ENCODE results near the gene GLI3.

DNA sequence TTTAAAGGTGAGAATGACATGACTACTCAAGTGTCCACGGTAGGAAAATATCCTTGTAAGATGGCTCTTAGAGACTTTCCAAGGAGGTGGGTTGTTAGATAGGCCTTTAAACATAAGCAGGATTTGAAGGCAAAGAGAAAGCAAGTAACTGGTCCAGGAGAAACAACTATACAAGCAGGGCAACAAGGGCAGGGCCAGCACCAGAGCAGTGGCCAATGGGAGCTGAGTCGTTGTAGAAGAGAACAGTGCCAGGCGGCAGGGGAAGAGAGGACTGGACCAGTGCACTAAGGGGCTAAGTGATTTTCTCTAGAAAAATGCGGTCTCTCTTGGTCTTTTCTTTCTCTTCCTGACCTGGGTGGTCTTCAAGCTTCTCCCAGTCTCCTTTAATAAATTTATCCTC, 94.9 kb downstream of the GLI3 start:
- no peak for TF ChIP-seq ZNF274 (IDR thresholded peaks at IDR 0.05; ENCODE audit: low read length)
- no peak for TF ChIP-seq ZNF274 (tag by site-specific recombination; IDR thresholded peaks at IDR 0.05; ENCODE audit: borderline replicate concordance)
- TF ChIP-seq, protein P1, sequence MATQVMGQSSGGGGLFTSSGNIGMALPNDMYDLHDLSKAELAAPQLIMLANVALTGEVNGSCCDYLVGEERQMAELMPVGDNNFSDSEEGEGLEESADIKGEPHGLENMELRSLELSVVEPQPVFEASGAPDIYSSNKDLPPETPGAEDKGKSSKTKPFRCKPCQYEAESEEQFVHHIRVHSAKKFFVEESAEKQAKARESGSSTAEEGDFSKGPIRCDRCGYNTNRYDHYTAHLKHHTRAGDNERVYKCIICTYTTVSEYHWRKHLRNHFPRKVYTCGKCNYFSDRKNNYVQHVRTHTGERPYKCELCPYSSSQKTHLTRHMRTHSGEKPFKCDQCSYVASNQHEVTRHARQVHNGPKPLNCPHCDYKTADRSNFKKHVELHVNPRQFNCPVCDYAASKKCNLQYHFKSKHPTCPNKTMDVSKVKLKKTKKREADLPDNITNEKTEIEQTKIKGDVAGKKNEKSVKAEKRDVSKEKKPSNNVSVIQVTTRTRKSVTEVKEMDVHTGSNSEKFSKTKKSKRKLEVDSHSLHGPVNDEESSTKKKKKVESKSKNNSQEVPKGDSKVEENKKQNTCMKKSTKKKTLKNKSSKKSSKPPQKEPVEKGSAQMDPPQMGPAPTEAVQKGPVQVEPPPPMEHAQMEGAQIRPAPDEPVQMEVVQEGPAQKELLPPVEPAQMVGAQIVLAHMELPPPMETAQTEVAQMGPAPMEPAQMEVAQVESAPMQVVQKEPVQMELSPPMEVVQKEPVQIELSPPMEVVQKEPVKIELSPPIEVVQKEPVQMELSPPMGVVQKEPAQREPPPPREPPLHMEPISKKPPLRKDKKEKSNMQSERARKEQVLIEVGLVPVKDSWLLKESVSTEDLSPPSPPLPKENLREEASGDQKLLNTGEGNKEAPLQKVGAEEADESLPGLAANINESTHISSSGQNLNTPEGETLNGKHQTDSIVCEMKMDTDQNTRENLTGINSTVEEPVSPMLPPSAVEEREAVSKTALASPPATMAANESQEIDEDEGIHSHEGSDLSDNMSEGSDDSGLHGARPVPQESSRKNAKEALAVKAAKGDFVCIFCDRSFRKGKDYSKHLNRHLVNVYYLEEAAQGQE (tag by site-specific recombination; IDR thresholded peaks at IDR 0.05), result no peak
- no peak for TF ChIP-seq ZNF292 (tag by site-specific recombination; IDR thresholded peaks at IDR 0.05; ENCODE audit: borderline replicate concordance, low read depth)
- TF ChIP-seq, protein P2, sequence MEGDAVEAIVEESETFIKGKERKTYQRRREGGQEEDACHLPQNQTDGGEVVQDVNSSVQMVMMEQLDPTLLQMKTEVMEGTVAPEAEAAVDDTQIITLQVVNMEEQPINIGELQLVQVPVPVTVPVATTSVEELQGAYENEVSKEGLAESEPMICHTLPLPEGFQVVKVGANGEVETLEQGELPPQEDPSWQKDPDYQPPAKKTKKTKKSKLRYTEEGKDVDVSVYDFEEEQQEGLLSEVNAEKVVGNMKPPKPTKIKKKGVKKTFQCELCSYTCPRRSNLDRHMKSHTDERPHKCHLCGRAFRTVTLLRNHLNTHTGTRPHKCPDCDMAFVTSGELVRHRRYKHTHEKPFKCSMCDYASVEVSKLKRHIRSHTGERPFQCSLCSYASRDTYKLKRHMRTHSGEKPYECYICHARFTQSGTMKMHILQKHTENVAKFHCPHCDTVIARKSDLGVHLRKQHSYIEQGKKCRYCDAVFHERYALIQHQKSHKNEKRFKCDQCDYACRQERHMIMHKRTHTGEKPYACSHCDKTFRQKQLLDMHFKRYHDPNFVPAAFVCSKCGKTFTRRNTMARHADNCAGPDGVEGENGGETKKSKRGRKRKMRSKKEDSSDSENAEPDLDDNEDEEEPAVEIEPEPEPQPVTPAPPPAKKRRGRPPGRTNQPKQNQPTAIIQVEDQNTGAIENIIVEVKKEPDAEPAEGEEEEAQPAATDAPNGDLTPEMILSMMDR (tag by site-specific recombination; IDR thresholded peaks at IDR 0.05), result no peak
- TF ChIP-seq ZNF677 (tag by site-specific recombination; IDR thresholded peaks at IDR 0.05), result no peak
- no peak for TF ChIP-seq ZBTB1 (tag by site-specific recombination; IDR thresholded peaks at IDR 0.05)
- no peak for TF ChIP-seq ZNF426 (tag by site-specific recombination; IDR thresholded peaks at IDR 0.05)
- TF ChIP-seq GLIS2 (tag by site-specific recombination; IDR thresholded peaks at IDR 0.05), result no peak
- TF ChIP-seq SP2 (tag by site-specific recombination; IDR thresholded peaks at IDR 0.05), result no peak
- no peak for TF ChIP-seq ZNF560 (tag by site-specific recombination; IDR thresholded peaks at IDR 0.05; ENCODE audit: borderline replicate concordance)
- TF ChIP-seq BCL11A (tag by site-specific recombination; IDR thresholded peaks at IDR 0.05; ENCODE audit: low read depth), result no peak
- TF ChIP-seq ZNF37A (tag by site-specific recombination; IDR thresholded peaks at IDR 0.05), result no peak
